ENCODE data around the gene WSB1.
A peak's percentile ranks its signal among the peaks of the same experiment; 100 is the strongest.
"Not testable (repeated sequence)": the region's sequence is repeated elsewhere in the genome, so short reads cannot be mapped to it uniquely, and the experiment has no call there.

WSB1 gene

GRCh38 chr17:27327871-27328270, 34.0 kb downstream of the WSB1 start:
- DNase-seq (ENCODE audit: insufficient read length, low spot score) (no peak), FAIRE-seq (no peak)
- no peak for TF ChIP-seq POLR2A (IDR thresholded peaks at IDR 0.05; ENCODE audit: low read depth, low read length)

DNA sequence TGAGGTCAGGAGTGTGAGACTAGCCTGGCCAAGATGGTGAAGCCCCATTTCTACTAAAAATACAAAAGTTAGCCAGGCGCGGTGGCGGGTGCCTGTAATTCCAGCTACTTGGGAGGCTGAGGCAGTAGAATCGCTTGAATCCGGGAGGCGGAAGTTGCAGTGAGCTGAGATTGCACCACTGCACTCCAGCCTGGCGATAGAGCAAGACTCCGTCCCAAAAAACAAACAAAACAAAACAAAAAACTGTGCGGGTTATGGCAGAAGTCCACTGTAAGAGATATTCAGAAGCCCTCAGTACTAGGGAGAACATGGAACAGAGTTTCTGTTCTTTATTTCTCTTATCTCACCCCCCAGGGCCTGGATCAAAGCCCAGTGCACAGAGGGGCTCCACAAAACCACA, 34.8 kb downstream of the WSB1 start:
- not testable (repeated sequence) for FAIRE-seq; DNase-seq (ENCODE audit: insufficient read length, low spot score)

- DNase-seq (ENCODE audit: insufficient read length, low spot score) (no peak), FAIRE-seq (no peak)
- no peak for TF ChIP-seq POLR2A (IDR thresholded peaks at IDR 0.05; ENCODE audit: low read depth, low read length)
These were observed 35.4 kb downstream of the WSB1 start for GRCh38 chr17:27329146-27329805.

- DNase-seq (ENCODE audit: insufficient read length, low spot score) (no peak), FAIRE-seq (no peak)
- TF ChIP-seq POLR2A (IDR thresholded peaks at IDR 0.05; ENCODE audit: low read depth, low read length): no peak
These were observed 38.1 kb downstream of the WSB1 start for GRCh38 chr17:27332047-27332393.

GRCh38 chr17:27332485-27333409, 38.8 kb downstream of the WSB1 start:
- FAIRE-seq: peak; percentile 82

DNA sequence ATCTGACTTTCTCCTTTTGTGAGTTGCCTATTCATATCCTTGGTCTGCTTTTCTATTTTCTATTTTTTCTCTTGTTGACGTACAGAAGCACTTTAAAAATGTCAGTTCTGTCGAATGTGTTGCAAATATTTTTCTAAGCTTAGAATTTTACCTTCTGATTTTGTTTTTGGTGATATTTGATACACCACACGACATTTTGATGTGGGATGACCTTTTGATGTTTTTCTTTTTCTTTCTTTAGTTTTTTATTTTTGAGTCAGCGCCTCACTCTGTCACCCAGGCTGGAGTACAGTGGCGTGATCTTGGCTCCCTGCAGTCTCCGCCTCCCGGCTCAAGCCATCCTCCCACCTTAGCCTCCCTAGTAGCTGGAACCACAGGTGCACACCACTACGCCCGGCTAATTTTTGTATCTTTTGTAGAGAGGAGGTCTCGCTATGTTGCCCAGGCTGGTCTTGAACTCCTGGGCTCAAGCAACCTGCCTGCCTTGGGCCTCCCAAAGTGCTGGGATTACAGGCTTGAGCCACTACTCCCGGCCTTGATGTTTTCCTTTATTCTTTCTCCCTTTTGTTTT, 39.6 kb downstream of the WSB1 start:
- TF ChIP-seq POLR2A (IDR thresholded peaks at IDR 0.05; ENCODE audit: low read depth, low read length): no peak
- FAIRE-seq (no peak), DNase-seq (ENCODE audit: insufficient read length, low spot score) (no peak)

More at GRCh38 chr17:27332485-27333409, 38.8 kb downstream of the WSB1 start:
- DNase-seq (ENCODE audit: insufficient read length, low spot score): peak; percentile 92
- TF ChIP-seq POLR2A (IDR thresholded peaks at IDR 0.05; ENCODE audit: low read depth, low read length): 0 out of 2 replicates have a peak, but pooled peaks have one; percentile 30

GRCh38 chr17:27336184-27336583, 42.3 kb downstream of the WSB1 start:
- DNase-seq (ENCODE audit: insufficient read length, low spot score) (no peak), FAIRE-seq (no peak)
- no peak for TF ChIP-seq POLR2A (IDR thresholded peaks at IDR 0.05; ENCODE audit: low read depth, low read length)

DNA sequence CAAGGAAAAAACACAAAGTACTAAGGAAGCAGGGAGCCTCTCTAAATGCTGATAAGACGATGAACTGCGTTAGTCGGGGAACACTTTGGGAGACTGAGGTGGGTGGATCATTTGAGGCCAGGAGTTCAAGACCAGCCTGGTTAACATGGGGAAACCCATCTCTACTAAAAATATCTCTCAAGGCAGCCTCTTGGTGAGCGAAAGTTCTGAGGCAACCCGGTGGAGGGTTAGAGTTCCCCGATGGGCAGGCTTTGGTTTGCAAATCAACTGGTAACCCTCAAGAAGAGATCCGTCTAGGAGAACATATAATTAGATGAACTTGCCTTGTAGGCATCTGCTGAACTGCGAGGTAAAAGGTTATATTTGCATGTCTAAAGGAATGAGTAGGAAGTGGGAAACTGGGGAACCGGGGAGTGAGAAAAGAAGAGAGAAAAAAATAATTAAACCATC, 44.6 kb downstream of the WSB1 start:
- no peak for FAIRE-seq
- DNase-seq (ENCODE audit: insufficient read length, low spot score): no peak
- TF ChIP-seq POLR2A (IDR thresholded peaks at IDR 0.05; ENCODE audit: low read depth, low read length): no peak

GRCh38 chr17:27339198-27339835, 45.4 kb downstream of the WSB1 start:
- DNase-seq (ENCODE audit: insufficient read length, low spot score): no peak
- FAIRE-seq: no peak
- TF ChIP-seq POLR2A (IDR thresholded peaks at IDR 0.05; ENCODE audit: low read depth, low read length): no peak

- TF ChIP-seq POLR2A (IDR thresholded peaks at IDR 0.05; ENCODE audit: low read depth, low read length): no peak
These were observed 46.1 kb downstream of the WSB1 start for GRCh38 chr17:27339836-27340550.

DNA sequence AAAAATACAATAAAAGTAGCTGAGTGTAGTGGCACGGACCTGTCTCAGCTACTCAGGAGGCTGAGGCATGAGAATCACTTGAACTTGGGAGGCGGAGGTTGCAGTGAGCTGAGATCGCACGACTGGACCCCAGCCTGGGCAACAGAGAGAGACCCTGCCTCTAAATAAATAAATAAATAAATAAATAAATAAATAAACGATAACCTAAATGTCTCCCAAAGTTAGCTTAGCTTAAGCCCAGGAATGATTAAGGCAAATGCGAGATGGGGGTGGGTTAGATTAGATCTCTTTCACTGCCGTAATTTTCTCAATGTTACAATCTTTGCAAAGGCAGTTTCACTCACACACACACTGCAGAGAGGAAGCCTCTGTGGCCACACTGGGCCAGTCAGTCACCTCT, 46.7 kb downstream of the WSB1 start:
- DNase-seq (ENCODE audit: insufficient read length, low spot score): no peak
- no peak for TF ChIP-seq POLR2A (IDR thresholded peaks at IDR 0.05; ENCODE audit: low read depth, low read length)
- FAIRE-seq: no peak

More at GRCh38 chr17:27339836-27340550, 46.1 kb downstream of the WSB1 start:
- FAIRE-seq (peak; percentile 72), DNase-seq (ENCODE audit: insufficient read length, low spot score) (peak; percentile 61)

DNA sequence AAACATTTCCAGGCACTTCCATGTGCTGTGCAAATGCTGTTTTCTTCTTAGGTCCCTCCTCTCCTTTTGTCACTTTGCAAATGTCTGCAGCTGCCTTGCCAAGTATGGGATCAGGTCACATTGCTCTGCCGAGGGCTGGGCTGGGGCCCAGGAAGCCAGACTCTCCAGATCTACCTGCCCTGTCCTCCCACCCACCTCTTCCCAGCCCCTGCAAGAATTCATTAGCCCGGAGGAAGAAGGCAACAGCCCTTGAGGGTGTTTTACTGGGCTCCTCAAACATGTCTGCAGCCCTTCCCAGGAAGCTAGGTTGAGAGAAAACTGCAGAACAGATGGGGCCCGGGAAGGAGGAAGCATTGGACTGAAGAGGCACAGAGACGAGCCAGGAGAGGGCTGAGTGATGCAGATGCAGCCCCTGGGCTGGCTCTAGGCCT, 47.1 kb downstream of the WSB1 start:
- FAIRE-seq: no peak
- no peak for TF ChIP-seq POLR2A (IDR thresholded peaks at IDR 0.05; ENCODE audit: low read depth, low read length)
- DNase-seq (ENCODE audit: insufficient read length, low spot score): no peak

- TF ChIP-seq POLR2A (IDR thresholded peaks at IDR 0.05; ENCODE audit: low read depth, low read length): no peak
- FAIRE-seq (no peak), DNase-seq (ENCODE audit: insufficient read length, low spot score) (no peak)
These were observed 48.1 kb downstream of the WSB1 start for GRCh38 chr17:27342059-27342458.

Data from H54 (cell line).